Activated gamma-delta T cell (primary cell): Measurements from ENCODE around the gene CELF2.

Source experiments
- DNase-seq: peaks from one replicate; lab custom pipeline; 2025; lab: John Stamatoyannopoulos, UW

Gene CELF2

GRCh38 chr10:11154849-11155498 lies 137.3 kb downstream of the CELF2 start:
- no peak for DNase-seq

- DNase-seq: no peak
These were observed 138.8 kb downstream of the CELF2 start for GRCh38 chr10:11156480-11156879.

- no peak for DNase-seq
These were observed 139.8 kb downstream of the CELF2 start for GRCh38 chr10:11157292-11158076.

GRCh38 chr10:11158080-11158479 lies 140.4 kb downstream of the CELF2 start:
- DNase-seq: no peak

GRCh38 chr10:11159543-11160215 lies 142.0 kb downstream of the CELF2 start:
- DNase-seq: no peak

GRCh38 chr10:11161096-11161495 lies 143.4 kb downstream of the CELF2 start:
- DNase-seq: no peak

- DNase-seq: no peak
These were observed 144.2 kb downstream of the CELF2 start for GRCh38 chr10:11161910-11162309.

- DNase-seq: peak; percentile 16
These were observed 145.3 kb downstream of the CELF2 start for GRCh38 chr10:11162828-11163599.

- no peak for DNase-seq
These were observed 146.3 kb downstream of the CELF2 start for GRCh38 chr10:11163780-11164550.

GRCh38 chr10:11164551-11164802 lies 146.8 kb downstream of the CELF2 start:
- DNase-seq: no peak

GRCh38 chr10:11164803-11165590 lies 147.3 kb downstream of the CELF2 start:
- peak; percentile 44 for DNase-seq

- peak; percentile 17 for DNase-seq
These were observed 148.2 kb downstream of the CELF2 start for GRCh38 chr10:11165591-11166543.

GRCh38 chr10:11166550-11166949 lies 148.9 kb downstream of the CELF2 start:
- no peak for DNase-seq

- DNase-seq: no peak
These were observed 149.7 kb downstream of the CELF2 start for GRCh38 chr10:11167233-11167966.

- DNase-seq: no peak
These were observed 150.9 kb downstream of the CELF2 start for GRCh38 chr10:11168423-11169090.

- no peak for DNase-seq
These were observed 152.3 kb downstream of the CELF2 start for GRCh38 chr10:11169976-11170375.

- no peak for DNase-seq
These were observed 152.9 kb downstream of the CELF2 start for GRCh38 chr10:11170574-11170973.
